HG03520 (cell line): Measurements from ENCODE around the gene FLT1.

Experiments
- ATAC-seq: cut with Tn5 transposase; IDR thresholded peaks from one replicate; pipeline ENCODE4 v1.9.1; 2021; ENCODE audit warnings: mild to moderate bottlenecking, moderate library complexity; ENCODE audit not compliant: unreplicated experiment

FLT1 gene

GRCh38 chr13:28429685-28430290 lies 65.1 kb downstream of the FLT1 start:
- peak; percentile 97 for ATAC-seq

GRCh38 chr13:28429096-28429495 lies 65.8 kb downstream of the FLT1 start:
- ATAC-seq: no peak

- no peak for ATAC-seq
Measured at GRCh38 chr13:28426381-28426780, 68.5 kb downstream of the FLT1 start.

GRCh38 chr13:28425793-28426192 lies 69.1 kb downstream of the FLT1 start:
- ATAC-seq: no peak

GRCh38 chr13:28424541-28424940 lies 70.4 kb downstream of the FLT1 start:
- no peak for ATAC-seq

GRCh38 chr13:28423010-28423409 lies 71.9 kb downstream of the FLT1 start:
- no peak for ATAC-seq

- no peak for ATAC-seq
Measured at GRCh38 chr13:28421676-28422410, 73.1 kb downstream of the FLT1 start.

GRCh38 chr13:28420704-28421103 lies 74.2 kb downstream of the FLT1 start:
- no peak for ATAC-seq

GRCh38 chr13:28415994-28416421 lies 78.9 kb downstream of the FLT1 start:
- ATAC-seq: no peak

GRCh38 chr13:28413999-28414398 lies 80.9 kb downstream of the FLT1 start:
- no peak for ATAC-seq

GRCh38 chr13:28412981-28413380 lies 81.9 kb downstream of the FLT1 start:
- no peak for ATAC-seq

GRCh38 chr13:28411831-28412353 lies 83.0 kb downstream of the FLT1 start:
- ATAC-seq: no peak

GRCh38 chr13:28410096-28410495 lies 84.8 kb downstream of the FLT1 start:
- no peak for ATAC-seq

- ATAC-seq: no peak
Measured at GRCh38 chr13:28409648-28410047, 85.3 kb downstream of the FLT1 start.

GRCh38 chr13:28408863-28409262 lies 86.1 kb downstream of the FLT1 start:
- no peak for ATAC-seq

GRCh38 chr13:28408235-28408848 lies 86.6 kb downstream of the FLT1 start:
- no peak for ATAC-seq

GRCh38 chr13:28406733-28407266 lies 88.1 kb downstream of the FLT1 start:
- ATAC-seq: no peak

GRCh38 chr13:28402057-28402381 lies 92.9 kb downstream of the FLT1 start:
- ATAC-seq: no peak

- no peak for ATAC-seq
Measured at GRCh38 chr13:28401303-28402056, 93.4 kb downstream of the FLT1 start.

GRCh38 chr13:28396053-28396452 lies 98.9 kb downstream of the FLT1 start:
- ATAC-seq: no peak

- no peak for ATAC-seq
Measured at GRCh38 chr13:28394422-28394821, 100.5 kb downstream of the FLT1 start.
